Neural progenitor cell (in vitro differentiated cells): ENCODE measurements around the gene C2CD5. TPM values are rescaled to one million over a fixed set of nuclear protein-coding genes. Genes with fewer than 3 reads are reported as not detected.

Experiments used
- DNase-seq: peaks from one replicate; pipeline ENCODE4 v3.0.0-alpha.2; 2016; ENCODE audit warnings: low spot score
- H2AFZ ChIP-seq: fragments of 200-600 bp; sonication (generic); replicated peaks from 2 replicates; pipeline ENCODE4 v1.6.1; 2016; ENCODE audit warnings: antibody characterized with exemption
- H3F3A ChIP-seq: fragments of 200-600 bp; sonication (generic); 2 replicates; pipeline ENCODE4 v1.6.1; 2016; ENCODE audit warnings: antibody characterized with exemption, low read depth
- H3K27ac ChIP-seq: fragments of 200-600 bp; sonication (generic); 2 replicates; pipeline ENCODE4 v1.5.1; 2016; ENCODE audit warnings: mild to moderate bottlenecking
- H3K27me3 ChIP-seq: fragments of 200-600 bp; sonication (generic); 2 replicates; pipeline ENCODE4 v1.6.1; 2016; ENCODE audit warnings: mild to moderate bottlenecking, moderate library complexity
- H3K36me3 ChIP-seq: fragments of 200-600 bp; sonication (generic); 2 replicates; pipeline ENCODE4 v1.5.1; 2016
- H3K4me1 ChIP-seq: fragments of 200-600 bp; sonication (generic); 2 replicates; pipeline ENCODE4 v1.6.1; 2016; ENCODE audit warnings: mixed run types
- H3K4me2 ChIP-seq: fragments of 200-600 bp; sonication (generic); 2 replicates; pipeline ENCODE4 v1.6.1; 2016
- H3K4me3 ChIP-seq: fragments of 200-600 bp; sonication (generic); 2 replicates; pipeline ENCODE4 v1.5.1; 2016
- H3K79me2 ChIP-seq: fragments of 200-600 bp; sonication (generic); 2 replicates; pipeline ENCODE4 v1.6.1; 2016; ENCODE audit warnings: low read depth
- H3K9ac ChIP-seq: fragments of 200-600 bp; sonication (generic); 2 replicates; pipeline ENCODE4 v1.6.1; 2016
- H3K9me3 ChIP-seq: fragments of 200-600 bp; sonication (generic); 2 replicates; pipeline ENCODE4 v1.5.1; 2016; ENCODE audit warnings: low read depth
- H4K20me1 ChIP-seq: fragments of 200-600 bp; sonication (generic); 2 replicates; pipeline ENCODE4 v1.6.1; 2016; ENCODE audit warnings: low read depth
- H3K27ac Mint-ChIP-seq: 3 replicates; pipeline ENCODE4 v1.8.0; 2021; ENCODE audit warnings: mixed read lengths
- H3K27me3 Mint-ChIP-seq: 2 replicates; pipeline ENCODE4 v1.8.0; 2022; ENCODE audit warnings: low read depth, mild to moderate bottlenecking, inconsistent platforms, moderate library complexity, mixed read lengths; ENCODE audit not compliant: insufficient read depth
- H3K36me3 Mint-ChIP-seq: 3 replicates; pipeline ENCODE4 v1.8.0; 2021; ENCODE audit warnings: mixed read lengths
- H3K4me1 Mint-ChIP-seq: 3 replicates; pipeline ENCODE4 v1.8.0; 2021; ENCODE audit warnings: mixed read lengths
- H3K4me3 Mint-ChIP-seq: 3 replicates; pipeline ENCODE4 v1.8.0; 2021; ENCODE audit warnings: mild to moderate bottlenecking, moderate library complexity, mixed read lengths
- H3K9me3 Mint-ChIP-seq: 3 replicates; pipeline ENCODE4 v1.8.0; 2020; ENCODE audit warnings: mixed read lengths
- EZH2 ChIP-seq: fragments of 200-600 bp; sonication (generic); IDR thresholded peaks from 2 replicates; pipeline ENCODE4 v1.6.1; 2017; ENCODE audit warnings: antibody characterized with exemption, mild to moderate bottlenecking, moderate library complexity
- EZH2phosphoT487 ChIP-seq: fragments of 200-600 bp; sonication (generic); IDR thresholded peaks from 2 replicates; pipeline ENCODE4 v1.6.1; 2017; ENCODE audit warnings: antibody characterized with exemption
- total RNA-seq: library from RNA; depleted of rRNA; stranded (reverse); fragments of >200 nt; gene quantifications from 2 replicates; pipeline ENCODE4 v1.2.3, GENCODE V29; 2015; ENCODE audit warnings: low replicate concordance
- TF ChIP-seq, protein P1 (sequence below): fragments of 200-600 bp; sonication (generic); IDR thresholded peaks from 2 replicates; pipeline ENCODE4 v1.5.1; 2017; ENCODE audit warnings: antibody characterized with exemption, mild to moderate bottlenecking

The C2CD5 gene
- total RNA-seq, 1 donor from 2014 or later = 86.9 TPM

DNA sequence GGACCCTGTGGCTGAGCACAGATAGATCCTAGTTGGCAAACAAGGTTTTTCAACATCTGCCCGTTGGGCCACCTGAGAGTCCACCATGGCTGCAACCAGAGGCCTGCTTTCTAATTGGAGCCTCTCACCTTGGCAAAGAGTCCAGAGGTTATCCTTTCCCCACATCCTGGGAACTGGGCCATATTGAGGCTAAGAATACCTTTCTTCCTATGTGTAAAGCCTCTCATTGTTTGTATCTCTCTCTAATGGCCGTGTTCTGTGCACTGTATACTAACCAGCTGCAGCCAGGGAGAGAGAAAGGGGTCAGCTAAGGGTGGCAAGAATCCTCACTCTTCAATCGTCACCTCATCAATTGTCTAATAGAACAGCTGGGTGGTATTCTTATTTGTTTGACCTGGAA lies 130.8 kb downstream of the C2CD5 start:
- no peak overlapping the region for H2AFZ ChIP-seq
- H3K27ac Mint-ChIP-seq = no peak overlapping the region
- DNase-seq = no peak
- no peaks in the 10 kb centered on the region for H3K36me3 ChIP-seq
- no peak overlapping the region for H3K4me2 ChIP-seq
- H3K4me1 ChIP-seq = no peaks in the 10 kb centered on the region
- no peak overlapping the region for H3K4me3 ChIP-seq
- H3K27me3 Mint-ChIP-seq = peaks cover 2% of the 10 kb centered on the region
- H3K36me3 Mint-ChIP-seq = no peaks in the 10 kb centered on the region
- H3K4me3 Mint-ChIP-seq = no peak overlapping the region
- no peaks in the 10 kb centered on the region for H3F3A ChIP-seq
- H3K9me3 Mint-ChIP-seq = no peaks in the 10 kb centered on the region
- no peaks in the 10 kb centered on the region for H3K79me2 ChIP-seq
- no peaks in the 10 kb centered on the region for H4K20me1 ChIP-seq
- no peak overlapping the region for H3K27ac ChIP-seq
- H3K27me3 ChIP-seq = no peaks in the 10 kb centered on the region
- H3K9ac ChIP-seq = no peak overlapping the region
- TF ChIP-seq EZH2 = no peak
- TF ChIP-seq, protein P1, sequence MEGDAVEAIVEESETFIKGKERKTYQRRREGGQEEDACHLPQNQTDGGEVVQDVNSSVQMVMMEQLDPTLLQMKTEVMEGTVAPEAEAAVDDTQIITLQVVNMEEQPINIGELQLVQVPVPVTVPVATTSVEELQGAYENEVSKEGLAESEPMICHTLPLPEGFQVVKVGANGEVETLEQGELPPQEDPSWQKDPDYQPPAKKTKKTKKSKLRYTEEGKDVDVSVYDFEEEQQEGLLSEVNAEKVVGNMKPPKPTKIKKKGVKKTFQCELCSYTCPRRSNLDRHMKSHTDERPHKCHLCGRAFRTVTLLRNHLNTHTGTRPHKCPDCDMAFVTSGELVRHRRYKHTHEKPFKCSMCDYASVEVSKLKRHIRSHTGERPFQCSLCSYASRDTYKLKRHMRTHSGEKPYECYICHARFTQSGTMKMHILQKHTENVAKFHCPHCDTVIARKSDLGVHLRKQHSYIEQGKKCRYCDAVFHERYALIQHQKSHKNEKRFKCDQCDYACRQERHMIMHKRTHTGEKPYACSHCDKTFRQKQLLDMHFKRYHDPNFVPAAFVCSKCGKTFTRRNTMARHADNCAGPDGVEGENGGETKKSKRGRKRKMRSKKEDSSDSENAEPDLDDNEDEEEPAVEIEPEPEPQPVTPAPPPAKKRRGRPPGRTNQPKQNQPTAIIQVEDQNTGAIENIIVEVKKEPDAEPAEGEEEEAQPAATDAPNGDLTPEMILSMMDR = no peak
- TF ChIP-seq EZH2phosphoT487 = no peak
- no peaks in the 10 kb centered on the region for H3K9me3 ChIP-seq
- H3K4me1 Mint-ChIP-seq = peaks cover 3% of the 10 kb centered on the region

GRCh38 chr12:22412581-22412980 lies 131.8 kb downstream of the C2CD5 start:
- no peak overlapping the region for H3K27ac Mint-ChIP-seq
- peaks cover 2% of the 10 kb centered on the region for H3K27me3 Mint-ChIP-seq
- Histone ChIP-seq H3K4me1 (no peaks in the 10 kb centered on the region), H3K9ac (no peak overlapping the region), H3K4me2 (no peak overlapping the region), H3K36me3 (no peaks in the 10 kb centered on the region), H3F3A (no peaks in the 10 kb centered on the region), H3K4me3 (no peak overlapping the region), H4K20me1 (no peaks in the 10 kb centered on the region), H3K79me2 (no peaks in the 10 kb centered on the region), H2AFZ (no peak overlapping the region), H3K27me3 (no peaks in the 10 kb centered on the region), H3K9me3 (no peaks in the 10 kb centered on the region), H3K27ac (no peak overlapping the region)
- no peaks in the 10 kb centered on the region for H3K36me3 Mint-ChIP-seq
- H3K4me3 Mint-ChIP-seq = no peak overlapping the region
- H3K4me1 Mint-ChIP-seq = peaks cover 3% of the 10 kb centered on the region
- DNase-seq = no peak
- H3K9me3 Mint-ChIP-seq = no peaks in the 10 kb centered on the region
- TF ChIP-seq EZH2phosphoT487 (no peak), EZH2 (no peak)
- TF ChIP-seq, protein P1 = no peak

GRCh38 chr12:22410486-22410885 lies 133.9 kb downstream of the C2CD5 start:
- no peaks in the 10 kb centered on the region for H3K36me3 Mint-ChIP-seq
- Histone ChIP-seq H3K9me3 (no peaks in the 10 kb centered on the region), H3K27ac (no peak overlapping the region), H3K36me3 (no peaks in the 10 kb centered on the region), H3K4me3 (no peak overlapping the region), H3K9ac (no peak overlapping the region), H3K4me2 (no peak overlapping the region), H2AFZ (no peak overlapping the region), H3K27me3 (no peaks in the 10 kb centered on the region), H3K4me1 (no peaks in the 10 kb centered on the region), H3K79me2 (no peaks in the 10 kb centered on the region), H3F3A (no peaks in the 10 kb centered on the region), H4K20me1 (no peaks in the 10 kb centered on the region)
- H3K9me3 Mint-ChIP-seq = no peaks in the 10 kb centered on the region
- peaks cover 3% of the 10 kb centered on the region for H3K4me1 Mint-ChIP-seq
- no peak overlapping the region for H3K27ac Mint-ChIP-seq
- DNase-seq = no peak
- TF ChIP-seq, protein P1 = no peak
- TF ChIP-seq EZH2phosphoT487 = no peak
- no peak for TF ChIP-seq EZH2
- H3K27me3 Mint-ChIP-seq = peaks cover 2% of the 10 kb centered on the region
- H3K4me3 Mint-ChIP-seq = no peak overlapping the region
